GM19324 (cell line): Measurements from ENCODE around the gene CADM1.

ENCODE experiments used
- ATAC-seq: cut with Tn5 transposase; IDR thresholded peaks from one replicate; pipeline ENCODE4 v1.9.1; 2021; ENCODE audit warnings: mild to moderate bottlenecking, moderate library complexity; ENCODE audit not compliant: unreplicated experiment, low FRiP score

Gene CADM1

GRCh38 chr11:115263799-115264656 is 240.2 kb downstream of the CADM1 start:
- ATAC-seq: no peak

- no peak for ATAC-seq
These were observed 246.0 kb downstream of the CADM1 start for GRCh38 chr11:115258216-115258615.

- ATAC-seq: no peak
These were observed 246.5 kb downstream of the CADM1 start for GRCh38 chr11:115257678-115258077.

GRCh38 chr11:115257270-115257669 is 246.9 kb downstream of the CADM1 start:
- ATAC-seq: no peak

- ATAC-seq: peak; percentile 87
These were observed 247.6 kb downstream of the CADM1 start for GRCh38 chr11:115256397-115257197.

GRCh38 chr11:115255006-115255762 is 249.0 kb downstream of the CADM1 start:
- no peak for ATAC-seq

GRCh38 chr11:115251126-115251525 is 253.1 kb downstream of the CADM1 start:
- no peak for ATAC-seq

GRCh38 chr11:115249061-115249578 is 255.1 kb downstream of the CADM1 start:
- no peak for ATAC-seq

- no peak for ATAC-seq
These were observed 256.3 kb downstream of the CADM1 start for GRCh38 chr11:115247953-115248352.

- ATAC-seq: no peak
These were observed 256.9 kb downstream of the CADM1 start for GRCh38 chr11:115247361-115247760.

- ATAC-seq: no peak
These were observed 259.5 kb downstream of the CADM1 start for GRCh38 chr11:115244758-115245157.

GRCh38 chr11:115244296-115244695 is 259.9 kb downstream of the CADM1 start:
- no peak for ATAC-seq

- no peak for ATAC-seq
These were observed 261.2 kb downstream of the CADM1 start for GRCh38 chr11:115242982-115243381.

- no peak for ATAC-seq
These were observed 262.3 kb downstream of the CADM1 start for GRCh38 chr11:115241899-115242298.

- no peak for ATAC-seq
These were observed 265.4 kb downstream of the CADM1 start for GRCh38 chr11:115238791-115239190.

GRCh38 chr11:115238086-115238485 is 266.1 kb downstream of the CADM1 start:
- no peak for ATAC-seq

- no peak for ATAC-seq
These were observed 266.6 kb downstream of the CADM1 start for GRCh38 chr11:115237578-115237977.

GRCh38 chr11:115234794-115235193 is 269.4 kb downstream of the CADM1 start:
- no peak for ATAC-seq

- no peak for ATAC-seq
These were observed 277.7 kb downstream of the CADM1 start for GRCh38 chr11:115226556-115226955.

- ATAC-seq: no peak
These were observed 279.7 kb downstream of the CADM1 start for GRCh38 chr11:115224551-115224950.
